ENCODE measurements around the gene PTPRR.

DNA sequence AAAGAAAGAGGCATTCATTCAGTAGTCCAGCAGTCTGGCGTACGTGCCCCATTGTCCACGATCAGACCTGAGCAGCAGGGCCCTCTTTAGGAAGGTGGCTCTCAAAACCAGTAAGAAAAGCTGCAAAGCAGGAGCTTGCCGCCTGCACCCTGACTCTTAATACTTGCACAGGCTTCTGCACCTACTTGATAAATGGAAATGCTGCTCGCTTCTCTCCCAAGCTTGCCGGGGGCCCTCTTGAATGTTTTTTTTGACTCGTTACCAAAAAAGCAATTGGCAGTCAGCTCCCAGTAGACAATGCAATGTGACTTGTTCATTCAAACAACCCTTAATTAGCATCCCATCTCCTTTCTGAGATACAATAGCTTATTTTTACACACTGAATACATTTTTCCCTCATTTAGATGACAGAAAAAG lies 256.1 kb downstream of the PTPRR start:
- TF ChIP-seq POLR2A (IDR thresholded peaks at IDR 0.05), result no peak
- TF ChIP-seq CTCF (IDR thresholded peaks at IDR 0.05), result no peak
